Frontal cortex (tissue), 4 donors: ENCODE results near the gene ACAT1. TPM values are rescaled to one million over a fixed set of nuclear protein-coding genes. Genes with fewer than 3 reads are reported as not detected.
"Not testable (repeated sequence)": the region's sequence is repeated elsewhere in the genome, so short reads cannot be mapped to it uniquely, and the experiment has no call there.

Experiments used
- DNase-seq, 2 donors: peaks; one replicate each; pipeline ENCODE4 v3.0.0; 2012; ENCODE audit warnings: low spot score in 2 of 2
- FAIRE-seq: peaks from 2 replicates; lab custom pipeline; 2012; peaks lifted over from hg19 to GRCh38; lab: Jason Lieb, UNC
- small RNA-seq: library from RNA; depleted of rRNA; stranded (forward); fragments of <200 nt; gene quantifications from one replicate; pipeline ENCODE3, GENCODE V24; 2014
- total RNA-seq: library from RNA; depleted of rRNA; stranded (reverse); fragments of >200 nt; gene quantifications from one replicate; pipeline ENCODE4 v1.2.3, GENCODE V29; 2014
- donor health status: control.
- donor health status: control.
- donor health status: control.

Gene ACAT1
- total RNA-seq, 1 donor from 2014 or later, result 115 TPM

DNA sequence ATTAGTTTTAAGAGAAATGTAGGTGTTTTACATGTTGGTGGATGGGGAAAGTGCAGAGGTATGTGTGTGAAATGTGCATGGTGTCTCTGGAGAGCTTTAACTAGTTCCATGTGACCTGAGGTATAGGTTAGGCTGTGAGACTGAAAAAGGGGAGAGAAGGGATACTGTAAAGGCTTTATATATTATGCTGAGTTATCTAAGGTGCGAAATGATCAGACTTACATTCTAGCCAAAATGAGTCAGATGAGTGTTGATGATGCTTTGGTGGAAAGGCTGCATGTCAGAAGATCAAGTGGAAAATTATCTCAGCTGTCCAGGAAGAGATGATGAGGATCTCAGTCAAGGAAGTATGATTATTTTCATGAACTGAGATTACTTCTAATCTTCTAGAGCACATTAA lies 15.8 kb downstream of the ACAT1 start:
- no peak for FAIRE-seq
- no peak for DNase-seq

DNA sequence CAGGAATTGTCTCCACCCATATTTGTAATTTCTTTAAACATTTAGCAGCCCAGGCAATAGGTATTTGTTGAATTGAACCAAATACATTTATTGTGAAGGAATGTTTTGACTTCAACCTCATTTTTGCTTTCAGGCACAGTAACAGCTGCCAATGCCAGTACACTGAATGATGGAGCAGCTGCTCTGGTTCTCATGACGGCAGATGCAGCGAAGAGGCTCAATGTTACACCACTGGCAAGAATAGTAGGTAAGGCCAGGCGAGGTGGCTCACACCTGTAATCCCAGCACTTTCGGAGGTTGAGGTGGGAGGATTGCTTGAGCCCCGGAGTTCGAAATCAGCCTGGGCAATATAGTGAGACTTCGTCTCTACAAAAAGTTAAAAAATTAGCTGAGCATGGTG lies 20.9 kb downstream of the ACAT1 start:
- FAIRE-seq (no peak), DNase-seq (no peak)

DNA sequence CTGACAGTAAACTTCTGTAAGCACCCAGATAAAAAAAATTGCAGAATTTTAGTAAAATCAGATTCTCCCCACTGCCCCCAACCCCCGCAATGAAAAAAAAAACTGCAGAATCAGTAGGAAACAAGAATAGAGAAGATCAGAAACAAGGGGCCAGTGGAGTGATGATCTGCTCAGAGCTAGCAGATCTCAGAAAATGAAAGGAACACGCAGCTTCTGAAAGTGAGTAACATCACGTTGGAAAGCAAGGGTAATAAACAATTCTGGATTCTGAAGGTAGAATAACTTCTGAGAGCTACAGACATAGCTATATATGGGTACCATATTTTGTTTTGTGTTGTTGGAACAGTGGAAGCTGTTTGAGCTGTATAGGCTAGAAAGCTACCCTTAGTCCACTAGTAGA lies 23.2 kb downstream of the ACAT1 start:
- no peak for DNase-seq
- no peak for FAIRE-seq

DNA sequence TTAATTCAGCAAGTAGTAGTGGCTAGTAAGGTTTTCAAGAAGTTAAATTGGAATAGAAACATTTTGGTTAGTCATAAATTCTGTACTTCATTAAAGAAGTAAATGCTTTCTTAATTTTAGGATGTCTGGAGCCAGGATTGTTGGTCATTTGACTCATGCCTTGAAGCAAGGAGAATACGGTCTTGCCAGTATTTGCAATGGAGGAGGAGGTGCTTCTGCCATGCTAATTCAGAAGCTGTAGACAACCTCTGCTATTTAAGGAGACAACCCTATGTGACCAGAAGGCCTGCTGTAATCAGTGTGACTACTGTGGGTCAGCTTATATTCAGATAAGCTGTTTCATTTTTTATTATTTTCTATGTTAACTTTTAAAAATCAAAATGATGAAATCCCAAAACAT lies 25.8 kb downstream of the ACAT1 start:
- DNase-seq (no peak), FAIRE-seq (no peak)

DNA sequence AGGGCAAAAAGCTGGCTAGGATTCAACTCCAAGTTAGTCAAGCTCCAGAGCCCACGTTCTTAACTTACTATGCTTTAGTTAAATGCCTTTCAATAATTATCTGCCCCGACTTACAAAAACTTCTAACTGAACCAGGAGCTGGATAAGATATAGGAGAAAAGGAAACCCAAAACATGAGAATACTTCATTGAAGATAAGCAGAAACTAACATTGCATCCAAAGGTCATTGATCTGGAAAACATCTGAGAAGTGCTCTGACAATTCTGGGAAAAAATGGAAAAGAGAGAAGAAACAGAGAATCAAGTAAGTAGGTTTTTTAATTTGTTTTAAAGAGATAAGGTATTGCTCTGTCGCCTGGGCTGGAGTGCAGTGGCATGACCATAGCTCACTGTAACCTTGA lies 27.2 kb downstream of the ACAT1 start:
- no peak for DNase-seq
- FAIRE-seq, result no peak

DNA sequence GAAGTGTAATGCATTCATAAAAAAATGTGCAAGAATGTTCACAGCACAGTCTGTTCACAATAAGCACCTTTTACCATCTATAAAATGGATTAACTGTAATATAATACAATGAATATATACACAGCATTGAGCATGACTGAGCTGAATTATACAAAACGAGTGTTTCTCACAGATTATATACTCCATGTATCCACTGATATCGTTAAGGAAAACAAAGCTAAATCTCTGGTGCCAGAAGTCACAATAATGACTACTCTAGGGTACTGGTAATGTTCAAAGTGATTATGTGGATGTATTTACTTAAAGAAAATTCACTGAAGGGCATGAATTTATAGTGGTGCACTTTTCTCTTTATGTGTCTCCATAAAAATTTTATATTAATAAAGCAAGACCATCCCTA lies 33.2 kb downstream of the ACAT1 start:
- FAIRE-seq (no peak), DNase-seq (no peak)

DNA sequence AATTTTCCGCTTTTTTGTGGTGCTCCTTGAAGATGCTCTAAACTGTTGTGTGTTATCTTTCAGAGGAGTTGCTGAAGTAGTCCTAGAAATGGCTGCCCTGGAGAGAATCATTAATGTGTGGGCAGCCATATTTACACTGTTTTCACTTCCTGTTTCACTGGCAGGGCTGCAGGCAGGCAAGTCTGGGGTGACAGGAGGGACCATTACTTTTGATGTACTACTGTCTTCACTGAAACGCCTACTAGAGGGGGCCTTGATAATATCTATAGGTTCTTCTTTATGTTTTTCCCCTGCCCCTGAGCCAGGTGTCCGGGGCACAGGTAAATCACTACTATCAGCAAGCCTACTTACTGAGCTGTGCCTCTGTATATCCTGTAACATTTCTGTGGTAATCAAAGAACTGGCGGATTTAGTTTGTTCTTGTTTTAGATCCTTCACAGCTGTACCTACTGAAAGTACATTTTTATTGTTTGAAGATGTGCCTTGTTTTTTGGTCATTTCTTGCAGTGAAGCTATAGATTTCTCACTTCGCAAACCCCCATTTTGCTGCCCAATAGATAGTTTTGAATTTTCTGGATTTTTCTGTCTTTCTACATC lies 39.7 kb downstream of the ACAT1 start:
- DNase-seq (no peak), FAIRE-seq (no peak)

DNA sequence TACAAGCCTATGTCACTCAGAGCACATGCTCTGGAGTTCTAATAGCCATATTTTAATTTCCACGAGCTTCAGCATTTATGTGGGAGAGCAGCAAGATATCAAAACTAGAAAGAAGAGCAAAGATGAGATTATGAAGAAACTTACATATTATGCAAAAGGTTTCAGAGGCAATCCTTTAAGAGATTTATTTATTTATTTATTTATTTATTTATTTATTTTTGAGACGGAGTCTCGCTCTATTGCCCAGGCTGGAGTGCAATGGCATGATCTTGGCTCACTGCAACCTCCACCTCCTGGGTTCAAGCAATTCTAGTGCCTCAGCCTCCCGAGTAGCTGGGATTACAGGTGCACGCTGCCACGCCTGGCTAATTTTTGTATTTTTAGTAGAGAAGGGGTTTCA lies 41.5 kb downstream of the ACAT1 start:
- FAIRE-seq, DNase-seq: not testable (repeated sequence)

DNA sequence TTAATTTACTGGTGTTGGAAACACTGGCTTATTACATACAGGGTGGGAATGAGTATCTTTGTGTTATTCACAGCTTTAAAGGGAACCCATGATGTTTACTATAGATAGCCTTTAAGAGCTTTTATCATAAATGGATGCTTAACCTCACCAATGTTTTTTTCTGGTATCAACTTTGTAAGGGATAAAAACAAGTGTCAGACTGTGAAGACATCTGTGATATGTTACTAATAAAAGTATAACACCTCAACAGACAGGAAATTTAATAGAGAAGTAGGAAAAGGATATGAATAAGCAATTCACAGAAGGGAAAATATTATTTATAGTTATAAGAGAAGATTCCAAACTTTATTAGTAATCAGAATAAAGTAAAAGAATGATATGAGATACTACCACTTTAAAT lies 46.3 kb downstream of the ACAT1 start:
- no peak for FAIRE-seq

DNA sequence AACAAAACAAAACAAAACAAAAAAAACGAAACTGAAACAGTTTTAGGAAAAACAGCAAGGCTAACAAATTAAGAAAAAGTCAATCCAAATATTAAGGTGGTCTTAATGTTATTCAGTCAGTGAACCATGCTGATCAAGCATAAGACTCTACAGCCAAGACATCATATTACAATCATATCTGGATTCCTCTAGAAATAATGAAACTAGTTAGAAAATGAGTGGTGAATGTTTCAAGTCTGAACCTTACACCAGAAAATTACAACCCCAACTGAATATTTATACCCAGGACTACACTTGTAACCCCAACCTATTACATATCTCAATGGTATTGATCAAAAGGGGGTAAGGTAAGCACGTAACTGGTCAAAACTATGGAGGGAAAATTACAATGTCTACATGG lies 48.8 kb downstream of the ACAT1 start:
- DNase-seq (no peak), FAIRE-seq (no peak)

More for the DNA sequence above, 46.3 kb downstream of the ACAT1 start:
- no peak for DNase-seq

DNA sequence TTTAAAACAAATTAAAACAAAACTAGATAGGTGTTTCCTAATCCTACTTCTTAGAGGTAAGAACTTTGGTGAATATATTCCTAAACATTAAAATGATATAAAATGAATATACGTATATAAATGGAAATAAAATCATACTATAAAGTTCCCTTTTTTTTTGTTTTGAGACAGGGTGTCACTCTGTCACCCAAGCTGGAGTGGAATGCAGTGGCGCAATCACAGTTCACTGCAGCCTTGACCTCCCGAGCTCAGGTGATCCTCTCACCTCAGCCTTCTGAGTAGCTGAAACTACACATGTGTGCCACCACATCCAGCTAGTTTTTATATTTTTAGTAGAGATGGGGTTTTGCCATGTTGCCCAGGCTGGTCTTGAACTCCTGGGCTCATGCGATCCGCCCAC lies 56.2 kb downstream of the ACAT1 start:
- FAIRE-seq (no peak), DNase-seq (no peak)

DNA sequence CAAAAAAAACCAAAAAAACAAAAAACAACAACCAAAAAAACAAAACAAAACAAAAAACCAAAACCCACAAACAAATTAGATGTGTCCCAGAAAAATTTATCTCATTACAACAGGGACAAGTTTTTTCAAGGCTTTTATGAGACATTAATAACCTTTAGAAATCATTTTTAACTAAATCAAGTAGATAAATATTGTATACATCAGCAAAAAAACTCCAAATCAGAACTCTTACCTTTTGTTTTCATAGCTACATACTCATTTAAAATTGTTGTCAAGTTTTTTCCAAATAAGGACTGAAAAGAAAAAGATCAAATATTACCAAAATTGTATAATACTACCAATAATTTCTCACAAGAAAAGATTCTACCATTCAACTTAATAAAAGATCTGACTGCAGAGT lies 72.4 kb downstream of the ACAT1 start:
- DNase-seq (no peak), FAIRE-seq (no peak)

DNA sequence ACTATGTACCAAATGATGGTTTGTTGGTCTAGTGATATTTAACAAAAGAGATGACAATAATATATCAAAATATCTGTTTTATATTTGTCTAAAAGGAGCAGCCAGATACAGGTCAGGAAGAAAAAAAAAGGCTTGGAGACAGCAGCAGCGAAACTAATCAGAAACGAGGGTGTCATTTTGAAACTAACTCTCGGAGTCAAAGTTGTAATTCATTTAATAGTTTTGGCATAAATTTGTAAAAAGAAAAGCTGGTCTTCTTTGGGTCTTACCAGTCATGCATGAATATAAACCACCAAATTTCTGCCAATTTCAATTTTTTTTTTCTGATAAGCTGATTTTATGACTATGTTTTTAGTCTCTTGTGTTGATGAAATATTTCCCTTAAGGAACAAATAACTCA lies 75.5 kb downstream of the ACAT1 start:
- FAIRE-seq, result no peak

More for the DNA sequence above, 75.5 kb downstream of the ACAT1 start:
- DNase-seq, result no peak

Small RNAs within 50 kb of the gene (small RNA-seq; reads per million reads assigned to genes)
- gene RF00019, result not detected

Other genes starting within 250 kb of the ACAT1 start
- 52.2 TPM for gene RAB39A, start 193.1 kb upstream of the ACAT1 start, total RNA-seq
- 117 TPM for gene CUL5, start 112.7 kb upstream of the ACAT1 start, total RNA-seq
- gene NPAT, start 101.1 kb downstream of the ACAT1 start, total RNA-seq, result 33.4 TPM
- 134 TPM for gene ATM, start 101.5 kb downstream of the ACAT1 start, total RNA-seq